Testis (tissue), 2 donors: ENCODE results near the gene GRM3.

Experiments
- POLR2A ChIP-seq: fragments of 450-650 bp; IDR thresholded peaks from one replicate; pipeline ENCODE4 v1.6.1; 2017; ENCODE audit warnings: antibody characterized with exemption, mild to moderate bottlenecking, moderate library complexity
- TF ChIP-seq, protein P1 (sequence below), 3 experiments: fragments of 450-650 bp in 2 of 3; fragments of 200-600 bp in 1 of 3; sonication (generic) in 1 of 3; IDR thresholded peaks; one replicate each; pipeline ENCODE4 v1.5.1; 2016 to 2019; ENCODE audit warnings: antibody characterized with exemption in 3 of 3, mild to moderate bottlenecking in 2 of 3, moderate library complexity in 1 of 3

DNA sequence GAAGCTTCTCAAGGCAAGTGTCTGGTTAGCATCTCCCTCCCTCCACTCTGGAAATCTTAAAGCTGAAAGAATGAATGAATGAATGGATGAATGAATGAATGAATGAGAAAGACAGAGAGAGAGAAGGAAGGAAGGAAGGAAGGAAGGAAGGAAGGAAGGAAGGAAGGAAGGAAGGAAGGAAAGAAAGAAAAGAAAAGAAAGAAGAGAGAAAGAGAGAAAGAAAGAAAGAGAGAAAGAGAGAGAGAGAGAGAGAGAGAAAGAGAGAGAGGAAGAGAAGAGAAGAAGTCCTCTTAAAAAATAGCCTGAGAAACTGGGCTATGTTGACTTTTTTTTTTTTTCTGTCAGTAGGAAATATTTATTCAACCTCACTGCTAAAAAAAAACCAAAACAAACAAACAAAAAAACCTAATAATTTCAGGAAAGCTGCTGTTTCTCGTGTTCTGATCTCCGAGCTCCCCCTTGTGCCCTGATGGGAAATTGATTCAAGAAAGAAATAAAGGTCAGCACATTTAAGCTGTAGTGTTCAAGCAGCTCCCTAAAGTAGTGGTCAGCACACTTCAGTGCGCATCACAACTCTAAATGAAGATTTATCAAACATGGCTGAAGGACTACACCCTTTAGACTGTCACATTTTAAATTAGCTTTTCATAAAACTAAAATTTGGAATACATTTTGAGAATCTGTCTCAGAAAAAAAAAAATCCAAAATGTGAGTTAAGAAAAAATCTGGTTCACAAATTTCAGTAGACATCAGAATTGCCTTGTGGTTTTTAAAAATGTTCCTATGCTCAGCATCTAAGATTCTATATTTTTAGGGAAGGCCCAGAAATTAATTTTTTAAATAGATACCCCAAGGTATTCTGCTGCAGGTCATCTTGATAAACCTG lies 261.5 kb downstream of the GRM3 start:
- TF ChIP-seq, protein P1, sequence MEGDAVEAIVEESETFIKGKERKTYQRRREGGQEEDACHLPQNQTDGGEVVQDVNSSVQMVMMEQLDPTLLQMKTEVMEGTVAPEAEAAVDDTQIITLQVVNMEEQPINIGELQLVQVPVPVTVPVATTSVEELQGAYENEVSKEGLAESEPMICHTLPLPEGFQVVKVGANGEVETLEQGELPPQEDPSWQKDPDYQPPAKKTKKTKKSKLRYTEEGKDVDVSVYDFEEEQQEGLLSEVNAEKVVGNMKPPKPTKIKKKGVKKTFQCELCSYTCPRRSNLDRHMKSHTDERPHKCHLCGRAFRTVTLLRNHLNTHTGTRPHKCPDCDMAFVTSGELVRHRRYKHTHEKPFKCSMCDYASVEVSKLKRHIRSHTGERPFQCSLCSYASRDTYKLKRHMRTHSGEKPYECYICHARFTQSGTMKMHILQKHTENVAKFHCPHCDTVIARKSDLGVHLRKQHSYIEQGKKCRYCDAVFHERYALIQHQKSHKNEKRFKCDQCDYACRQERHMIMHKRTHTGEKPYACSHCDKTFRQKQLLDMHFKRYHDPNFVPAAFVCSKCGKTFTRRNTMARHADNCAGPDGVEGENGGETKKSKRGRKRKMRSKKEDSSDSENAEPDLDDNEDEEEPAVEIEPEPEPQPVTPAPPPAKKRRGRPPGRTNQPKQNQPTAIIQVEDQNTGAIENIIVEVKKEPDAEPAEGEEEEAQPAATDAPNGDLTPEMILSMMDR (IDR thresholded peaks at IDR 0.05): peak; percentile 30 to 53 (median 40)
- no peak for TF ChIP-seq POLR2A
